Kidney (tissue), 14 donors: ENCODE data around the gene CNKSR2. TPM values are rescaled to one million over a fixed set of nuclear protein-coding genes. Genes with fewer than 3 reads are reported as not detected.

ENCODE experiments used
- DNase-seq, 5 donors: peaks; one replicate each; pipeline ENCODE4 v3.0.0-alpha.2; 2013 to 2020
- FAIRE-seq: peaks from 2 replicates; lab custom pipeline; 2012; peaks lifted over from hg19 to GRCh38; lab: Jason Lieb, UNC
- H3K27ac ChIP-seq, 2 donors: one replicate each; pipeline ENCODE4 v1.7.0; 2013; ENCODE audit warnings: low read depth in 2 of 2, low read length in 2 of 2, inconsistent platforms in 1 of 2
- H3K27me3 ChIP-seq: one replicate; pipeline ENCODE4 v1.7.1; 2013; ENCODE audit warnings: low read length, inconsistent platforms; ENCODE audit not compliant: control insufficient read depth, insufficient read depth
- H3K36me3 ChIP-seq, 3 donors: one replicate each; pipeline versions ENCODE4 v1.7.0 to v1.7.1; 2013; ENCODE audit warnings: low read length in 3 of 3, control low read depth in 1 of 3, inconsistent platforms in 1 of 3; ENCODE audit not compliant: insufficient read depth in 3 of 3, control insufficient read depth in 2 of 3
- H3K4me1 ChIP-seq, 3 donors: one replicate each; pipeline versions ENCODE4 v1.7.0 to v1.7.1; 2013; ENCODE audit warnings: low read length in 3 of 3, inconsistent platforms in 1 of 3, low read depth in 1 of 3; ENCODE audit not compliant: control insufficient read depth in 2 of 3, insufficient read depth in 2 of 3
- H3K4me3 ChIP-seq, 3 donors: one replicate each; pipeline versions ENCODE4 v1.7.0 to v1.8.1; 2013; ENCODE audit warnings: low read length in 3 of 3, control low read depth in 1 of 3, inconsistent platforms in 1 of 3
- H3K9ac ChIP-seq, 3 donors: one replicate each; pipeline versions ENCODE4 v1.7.0 to v1.7.1; 2013; ENCODE audit warnings: low read length in 3 of 3, control low read depth in 1 of 3, inconsistent platforms in 1 of 3
- H3K9me3 ChIP-seq, 3 donors: one replicate each; pipeline versions ENCODE4 v1.7.0 to v1.7.1; 2013; ENCODE audit warnings: low read length in 3 of 3, control low read depth in 1 of 3, inconsistent platforms in 1 of 3; ENCODE audit not compliant: control insufficient read depth in 2 of 3, insufficient read depth in 1 of 3
- intact Hi-C: fragments of 100-400 bp; cut with DNase I; formaldehyde crosslinking; loops from one replicate; pipeline ENCODE4 v1.11.1; 2022
- polyA plus RNA-seq: library from polyadenylated mRNA; stranded (reverse); fragments of 350-450 nt; fragmentation: Illumina TruSeq; extraction: RNeasy Lipid Tissue Mini Kit (QIAGEN cat#74804); gene quantifications from one replicate; pipeline ENCODE4 v1.2.3, GENCODE V29; 2014; ENCODE audit warnings: low read depth, low replicate concordance; ENCODE audit not compliant: insufficient read depth
- total RNA-seq: library from RNA; stranded (reverse); fragmentation: NEBNext Ultra II Directional; extraction: Animal tissue kit (Norgen Biotek cat#: 25700); gene quantifications from one replicate; pipeline ENCODE4 v1.2.1, GENCODE V29; 2021
- TF ChIP-seq, protein P1 (sequence below): IDR thresholded peaks from 3 replicates; pipeline ENCODE4 v1.5.1; 2012; ENCODE audit warnings: mild to moderate bottlenecking, moderate library complexity, borderline replicate concordance; ENCODE audit not compliant: insufficient read depth; ENCODE audit errors: extremely low read depth
- donor health status: control.
- donor health status: control.
- donor health status: control.
- donor health status: control.
- donor health status: control.
- donor health status: DM: yes; HTN: yes; CAD: no.
- donor health status: Normal renal cell carcinoma (clear cell type).

The CNKSR2 gene
- total and polyA plus RNA-seq, 2 donors from 2014 or later, result 0.06 to 1.6 TPM

- FAIRE-seq, result no peak
- peak in 2 of 5 donors; percentile 35 to 72 for DNase-seq
- Histone ChIP-seq H3K9me3 (no peaks in the 10 kb centered on the region), H3K4me1 (no peaks in the 10 kb centered on the region), H3K27me3 (no peaks in the 10 kb centered on the region), H3K36me3 (no peaks in the 10 kb centered on the region), H3K9ac (no peak overlapping the region), H3K27ac (no peak overlapping the region), H3K4me3 (no peak overlapping the region)
- intact Hi-C loops, result no loop called here
- TF ChIP-seq, protein P1, sequence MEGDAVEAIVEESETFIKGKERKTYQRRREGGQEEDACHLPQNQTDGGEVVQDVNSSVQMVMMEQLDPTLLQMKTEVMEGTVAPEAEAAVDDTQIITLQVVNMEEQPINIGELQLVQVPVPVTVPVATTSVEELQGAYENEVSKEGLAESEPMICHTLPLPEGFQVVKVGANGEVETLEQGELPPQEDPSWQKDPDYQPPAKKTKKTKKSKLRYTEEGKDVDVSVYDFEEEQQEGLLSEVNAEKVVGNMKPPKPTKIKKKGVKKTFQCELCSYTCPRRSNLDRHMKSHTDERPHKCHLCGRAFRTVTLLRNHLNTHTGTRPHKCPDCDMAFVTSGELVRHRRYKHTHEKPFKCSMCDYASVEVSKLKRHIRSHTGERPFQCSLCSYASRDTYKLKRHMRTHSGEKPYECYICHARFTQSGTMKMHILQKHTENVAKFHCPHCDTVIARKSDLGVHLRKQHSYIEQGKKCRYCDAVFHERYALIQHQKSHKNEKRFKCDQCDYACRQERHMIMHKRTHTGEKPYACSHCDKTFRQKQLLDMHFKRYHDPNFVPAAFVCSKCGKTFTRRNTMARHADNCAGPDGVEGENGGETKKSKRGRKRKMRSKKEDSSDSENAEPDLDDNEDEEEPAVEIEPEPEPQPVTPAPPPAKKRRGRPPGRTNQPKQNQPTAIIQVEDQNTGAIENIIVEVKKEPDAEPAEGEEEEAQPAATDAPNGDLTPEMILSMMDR, result no peak
Measured at GRCh38 chrX:21656587-21657317, 282.5 kb downstream of the CNKSR2 start.

- TF ChIP-seq, protein P1, result no peak
- no peak overlapping the region for H3K27ac ChIP-seq
- intact Hi-C loops, result no loop called here
- H3K36me3 ChIP-seq, result no peaks in the 10 kb centered on the region
- no peaks in the 10 kb centered on the region for H3K27me3 ChIP-seq
- H3K4me1 ChIP-seq, result no peaks in the 10 kb centered on the region
- DNase-seq, result peak in 2 of 5 donors; percentile 30 to 58
- H3K9ac ChIP-seq, result no peak overlapping the region
- no peak overlapping the region for H3K4me3 ChIP-seq
- FAIRE-seq, result no peak
- H3K9me3 ChIP-seq, result no peaks in the 10 kb centered on the region
Measured at GRCh38 chrX:21657318-21658151, 283.3 kb downstream of the CNKSR2 start.

DNA sequence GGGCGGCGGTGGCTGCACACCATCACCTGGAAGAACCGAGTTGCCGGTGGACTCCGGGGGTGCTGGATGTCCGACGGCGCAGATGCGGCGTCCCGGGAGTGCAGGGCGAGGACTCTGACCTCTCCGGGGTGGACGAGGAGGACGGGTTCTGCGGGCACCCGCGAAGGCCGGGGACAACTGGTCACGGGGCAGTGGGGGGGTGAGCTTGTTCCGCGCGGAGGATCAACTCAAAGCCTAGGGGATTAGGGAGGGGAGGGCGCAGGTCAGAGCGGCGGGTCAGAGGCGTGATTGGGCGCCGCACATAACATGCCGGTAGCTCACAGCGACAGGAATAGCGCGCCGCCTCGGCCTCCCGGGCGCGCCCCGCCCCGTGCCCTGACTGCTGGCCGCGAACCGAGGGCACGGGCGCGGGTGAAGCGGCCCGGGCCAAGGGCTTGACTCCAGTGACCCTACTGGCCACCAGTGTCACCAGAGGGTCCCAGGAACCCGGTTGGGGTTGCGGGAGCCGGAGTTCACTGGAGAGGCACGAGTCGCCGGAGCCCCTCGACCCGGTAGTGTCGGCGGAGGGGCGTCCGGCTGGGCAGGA, 284.0 kb downstream of the CNKSR2 start, which contains the start of gene KLHL34:
Gene KLHL34, minus strand, starts transcription at position 179 of the 586 bp plus-strand sequence. CDS start 542 bp downstream, outside the sequence.
- H3K9me3 ChIP-seq, result no peaks in the 10 kb centered on the region
- H3K4me1 ChIP-seq, result no peaks in the 10 kb centered on the region
- no peak within 1 kb of the TSS for H3K4me3 ChIP-seq
- TF ChIP-seq, protein P1, result no peak
- intact Hi-C loops, result no loop called here
- H3K27ac ChIP-seq, result no peak within 1 kb of the TSS
- DNase-seq (peak in 2 of 5 donors; percentile 41 to 73), FAIRE-seq (no peak)
- no peaks in the 10 kb centered on the region for H3K27me3 ChIP-seq
- no peak within 1 kb of the TSS for H3K9ac ChIP-seq
- H3K36me3 ChIP-seq, result no peaks in the 10 kb centered on the region
